OCI-LY3 (cell line): Measurements from ENCODE around the gene DNAH10.

Experiments used
- H2AFZ ChIP-seq: fragments of 200-600, 300-600 bp; shearing (Covaris generic); 2 replicates; pipeline ENCODE4 v1.6.0; 2014; ENCODE audit warnings: antibody characterized with exemption, low read depth, low read length
- H3K27ac ChIP-seq: fragments of 200-600, 300-600 bp; sonication (generic); 2 replicates; pipeline ENCODE4 v1.5.1; 2014; ENCODE audit warnings: mild to moderate bottlenecking, low read length, moderate library complexity, mixed read lengths
- H3K27me3 ChIP-seq: fragments of 200-600, 300-600 bp; sonication (generic); 2 replicates; pipeline ENCODE4 v1.6.1; 2014; ENCODE audit warnings: low read depth, low read length, mixed read lengths
- H3K36me3 ChIP-seq: fragments of 200-600, 300-600 bp; sonication (generic); replicated peaks from 2 replicates; pipeline ENCODE3; 2014; ENCODE audit warnings: low read depth, low read length, mixed read lengths
- H3K4me1 ChIP-seq: fragments of 300-600, 200-600 bp; sonication (generic); 2 replicates; pipeline ENCODE4 v1.6.1; 2014; ENCODE audit warnings: low read length, mixed read lengths
- H3K4me2 ChIP-seq: fragments of 200-600, 300-600 bp; sonication (generic); 2 replicates; pipeline ENCODE4 v1.6.1; 2014; ENCODE audit warnings: low read length, mixed read lengths
- H3K4me3 ChIP-seq: fragments of 300-600, 200-600 bp; sonication (generic); 2 replicates; pipeline ENCODE4 v1.5.1; 2014; ENCODE audit warnings: antibody characterized with exemption, mild to moderate bottlenecking, low read length, moderate library complexity
- H3K79me2 ChIP-seq: fragments of 300-600, 200-600 bp; shearing (Covaris generic); 2 replicates; pipeline ENCODE4 v1.6.1; 2014; ENCODE audit warnings: mild to moderate bottlenecking, low read length, mixed read lengths
- H3K9ac ChIP-seq: fragments of 300-600, 200-600 bp; shearing (Covaris generic); 2 replicates; pipeline ENCODE4 v1.6.0; 2014; ENCODE audit warnings: mild to moderate bottlenecking, low read length, moderate library complexity
- H3K9me3 ChIP-seq: fragments of 200-600, 300-600 bp; shearing (Covaris generic); 2 replicates; pipeline ENCODE4 v1.6.1; 2014; ENCODE audit warnings: low read length, mixed read lengths; ENCODE audit not compliant: insufficient read depth
- H4K20me1 ChIP-seq: fragments of 200-600, 300-600 bp; sonication (generic); 2 replicates; pipeline ENCODE4 v1.6.1; 2016; ENCODE audit warnings: low read length, mixed read lengths; ENCODE audit not compliant: insufficient read depth
- CTCF ChIP-seq: fragments of 200-600, 300-600 bp; sonication (generic); IDR thresholded peaks from 2 replicates; pipeline ENCODE4 v1.5.1; 2014; ENCODE audit warnings: antibody characterized with exemption, low read length, low read depth
- EZH2phosphoT487 ChIP-seq: fragments of 200-600 bp; shearing (Covaris generic); IDR thresholded peaks from 2 replicates; pipeline ENCODE4 v1.6.1; 2018; ENCODE audit warnings: antibody characterized with exemption, mixed run types, low read depth

The DNAH10 gene

DNA sequence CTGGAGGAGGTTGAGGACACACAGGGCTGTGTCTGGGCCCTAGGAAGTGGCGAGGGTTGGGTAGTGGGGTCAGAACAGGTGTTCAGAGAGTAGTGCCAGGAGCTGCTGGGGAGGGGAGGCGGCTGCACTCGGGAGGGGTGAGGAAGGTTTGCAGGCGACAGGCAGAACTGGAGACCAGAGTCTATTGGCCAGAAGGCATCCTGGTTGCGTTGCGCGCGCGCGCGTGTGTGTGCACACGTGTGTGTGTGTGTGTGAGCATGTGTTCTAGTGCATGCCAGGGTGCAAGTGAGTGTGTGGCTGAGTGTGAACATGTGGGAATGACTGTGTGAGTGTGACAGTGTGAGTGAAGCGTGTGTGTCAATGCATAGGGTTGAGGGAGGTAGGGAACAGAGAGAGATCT lies 124.2 kb downstream of the DNAH10 start:
- Histone ChIP-seq H4K20me1 (no peaks in the 10 kb centered on the region), H3K27ac (no peak overlapping the region), H3K4me1 (no peaks in the 10 kb centered on the region), H2AFZ (no peak overlapping the region), H3K9ac (no peak overlapping the region), H3K9me3 (no peaks in the 10 kb centered on the region), H3K27me3 (peaks cover 17% of the 10 kb centered on the region; the same call in 1 of the 2 replicates), H3K79me2 (no peaks in the 10 kb centered on the region), H3K4me3 (no peak overlapping the region), H3K36me3 (no peaks in the 10 kb centered on the region), H3K4me2 (no peak overlapping the region)
- TF ChIP-seq EZH2phosphoT487 (no peak), CTCF (no peak)

GRCh38 chr12:123886931-123887582 lies 125.0 kb downstream of the DNAH10 start:
- no peaks in the 10 kb centered on the region for H3K36me3 ChIP-seq
- H3K9ac ChIP-seq = no peak overlapping the region
- no peak overlapping the region for H3K4me2 ChIP-seq
- no peaks in the 10 kb centered on the region for H3K79me2 ChIP-seq
- peaks cover 13% of the 10 kb centered on the region; the same call in 1 of the 2 replicates for H3K27me3 ChIP-seq
- H4K20me1 ChIP-seq = no peaks in the 10 kb centered on the region
- no peak overlapping the region for H3K27ac ChIP-seq
- no peaks in the 10 kb centered on the region for H3K4me1 ChIP-seq
- H2AFZ ChIP-seq = no peak overlapping the region
- no peaks in the 10 kb centered on the region for H3K9me3 ChIP-seq
- TF ChIP-seq CTCF = no peak
- TF ChIP-seq EZH2phosphoT487 = no peak
- no peak overlapping the region for H3K4me3 ChIP-seq

DNA sequence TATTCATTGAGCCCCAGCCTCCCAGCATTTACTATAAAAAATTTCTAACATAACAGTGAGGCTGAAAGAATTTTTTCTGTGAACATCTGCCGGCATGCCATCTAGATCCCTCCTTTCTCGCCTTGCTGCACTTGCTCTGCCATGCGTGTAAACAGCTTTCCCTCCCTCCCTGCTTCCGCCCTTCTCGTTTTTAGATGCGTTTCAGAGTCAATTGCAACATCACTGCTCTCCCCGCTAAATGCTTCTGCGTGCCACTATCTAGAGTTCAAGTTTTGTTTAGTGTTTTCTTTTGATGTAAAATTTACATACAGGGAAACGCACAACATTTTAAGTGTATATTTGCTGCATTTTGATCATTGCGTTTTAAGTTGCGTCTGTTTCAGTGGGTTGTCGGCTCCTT lies 126.9 kb downstream of the DNAH10 start:
- H3K4me3 ChIP-seq = no peak overlapping the region
- peaks cover 12% of the 10 kb centered on the region; the same call in 1 of the 2 replicates for H3K27me3 ChIP-seq
- H3K27ac ChIP-seq = no peak overlapping the region

More for the DNA sequence above, 126.9 kb downstream of the DNAH10 start:
- Histone ChIP-seq H3K9ac (no peak overlapping the region), H3K4me2 (no peak overlapping the region), H4K20me1 (no peaks in the 10 kb centered on the region), H2AFZ (no peak overlapping the region), H3K36me3 (no peaks in the 10 kb centered on the region), H3K4me1 (no peaks in the 10 kb centered on the region), H3K79me2 (no peaks in the 10 kb centered on the region), H3K9me3 (no peaks in the 10 kb centered on the region)
- no peak for TF ChIP-seq CTCF
- no peak for TF ChIP-seq EZH2phosphoT487
